HG03520 (cell line): Measurements from ENCODE around the gene SPIB.

Source experiments
- ATAC-seq: cut with Tn5 transposase; IDR thresholded peaks from one replicate; pipeline ENCODE4 v1.9.1; 2021; ENCODE audit warnings: mild to moderate bottlenecking, moderate library complexity; ENCODE audit not compliant: unreplicated experiment

The SPIB gene

GRCh38 chr19:50417111-50418081 is 1.3 kb upstream of the SPIB start:
- ATAC-seq: no peak

GRCh38 chr19:50419022-50419579 is 363 bp downstream of the SPIB start:
- no peak for ATAC-seq

DNA sequence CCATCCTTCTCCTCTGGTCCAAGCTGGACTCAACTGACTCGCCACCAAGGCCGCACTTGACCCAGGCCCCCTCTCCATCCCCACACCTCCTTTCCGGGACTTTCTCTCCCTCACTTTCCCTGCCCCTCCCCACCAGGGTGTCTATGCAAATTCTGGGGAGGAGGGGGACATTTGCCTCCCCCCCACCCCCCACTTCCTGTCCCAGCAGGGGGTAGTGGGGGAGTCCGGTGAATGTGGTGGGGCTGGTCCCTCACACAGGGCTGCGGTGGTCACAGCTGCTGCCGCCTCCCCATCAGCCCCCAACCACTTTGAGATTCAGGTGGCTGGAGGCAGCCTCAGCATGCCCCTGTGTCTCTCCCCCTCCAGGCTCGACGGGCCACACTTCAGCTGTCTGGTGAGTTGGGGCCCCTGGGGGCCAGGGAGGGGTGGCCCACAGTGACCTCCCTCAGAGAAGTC is 870 bp downstream of the SPIB start:
- no peak for ATAC-seq

DNA sequence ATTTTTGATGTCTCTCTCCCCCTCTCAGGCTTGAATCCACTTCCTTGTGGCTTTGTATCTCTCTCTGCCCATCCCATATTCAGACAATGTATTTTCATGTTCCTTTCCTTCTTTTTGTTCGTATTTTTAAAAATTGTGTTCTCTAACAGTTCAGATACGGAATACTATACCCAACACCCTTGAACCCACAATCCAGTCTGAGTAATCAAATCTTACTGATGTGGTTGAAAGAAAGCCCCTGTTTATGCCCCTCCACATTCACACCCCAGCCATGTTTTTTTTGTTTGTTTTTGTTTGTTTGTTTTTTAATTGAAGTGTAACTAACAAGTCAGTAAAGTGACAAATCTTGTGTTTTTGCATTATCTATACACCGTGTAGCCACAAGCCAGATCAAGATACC is 1.4 kb downstream of the SPIB start:
- no peak for ATAC-seq

DNA sequence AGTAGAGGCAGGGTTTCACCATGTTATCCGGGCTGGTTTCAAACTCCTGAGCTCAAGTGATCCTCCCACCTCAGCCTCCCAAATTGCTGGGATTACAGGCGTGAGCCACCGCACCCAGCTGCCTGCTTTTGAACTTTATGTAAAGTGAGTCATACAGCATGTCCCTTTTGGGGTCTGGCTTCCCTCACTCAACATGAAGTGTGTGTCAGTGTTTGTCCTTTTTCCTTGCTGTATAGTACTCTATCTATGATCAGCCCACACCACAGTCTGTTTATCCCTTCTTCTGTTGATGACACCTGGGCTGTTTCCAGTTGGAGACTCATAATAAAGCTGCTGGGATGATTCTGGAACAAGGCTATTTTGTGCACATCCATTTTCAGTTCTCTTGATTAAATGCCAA is 2.1 kb downstream of the SPIB start:
- ATAC-seq: no peak

DNA sequence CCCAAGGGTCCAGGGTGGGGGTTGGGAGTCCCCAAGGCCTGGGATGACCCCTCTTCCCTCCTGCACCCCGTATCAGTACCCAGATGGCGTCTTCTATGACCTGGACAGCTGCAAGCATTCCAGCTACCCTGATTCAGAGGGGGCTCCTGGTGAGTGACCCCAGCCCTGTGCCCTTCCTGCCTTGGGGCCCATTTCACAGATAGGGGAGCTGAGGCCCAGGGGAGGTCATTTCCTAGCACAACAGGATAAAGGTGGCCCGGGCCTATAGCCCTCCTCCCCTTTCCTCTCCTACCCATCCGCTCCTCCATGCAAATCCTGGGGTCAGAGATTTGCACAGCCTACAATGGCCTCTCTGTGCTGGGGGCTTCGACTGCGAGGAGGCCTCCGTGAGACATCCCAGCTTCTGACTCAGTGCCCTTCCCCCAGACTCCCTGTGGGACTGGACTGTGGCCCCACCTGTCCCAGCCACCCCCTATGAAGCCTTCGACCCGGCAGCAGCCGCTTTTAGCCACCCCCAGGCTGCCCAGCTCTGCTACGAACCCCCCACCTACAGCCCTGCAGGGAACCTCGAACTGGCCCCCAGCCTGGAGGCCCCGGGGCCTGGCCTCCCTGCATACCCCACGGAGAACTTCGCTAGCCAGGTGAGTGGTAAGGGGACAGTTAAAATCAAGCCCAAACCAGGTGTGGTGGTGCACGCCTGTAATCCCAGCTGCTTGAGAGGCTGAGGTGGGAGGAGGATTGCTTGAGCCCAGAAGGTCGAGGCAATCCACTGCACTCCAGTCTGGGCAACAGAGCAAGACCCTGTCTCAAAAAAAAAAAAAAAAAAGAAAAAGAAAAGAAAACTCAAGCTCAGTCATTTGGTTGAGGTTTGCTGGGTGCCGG is 3.9 kb downstream of the SPIB start:
- ATAC-seq: no peak

GRCh38 chr19:50423279-50424113 is 4.8 kb downstream of the SPIB start:
- ATAC-seq: no peak

DNA sequence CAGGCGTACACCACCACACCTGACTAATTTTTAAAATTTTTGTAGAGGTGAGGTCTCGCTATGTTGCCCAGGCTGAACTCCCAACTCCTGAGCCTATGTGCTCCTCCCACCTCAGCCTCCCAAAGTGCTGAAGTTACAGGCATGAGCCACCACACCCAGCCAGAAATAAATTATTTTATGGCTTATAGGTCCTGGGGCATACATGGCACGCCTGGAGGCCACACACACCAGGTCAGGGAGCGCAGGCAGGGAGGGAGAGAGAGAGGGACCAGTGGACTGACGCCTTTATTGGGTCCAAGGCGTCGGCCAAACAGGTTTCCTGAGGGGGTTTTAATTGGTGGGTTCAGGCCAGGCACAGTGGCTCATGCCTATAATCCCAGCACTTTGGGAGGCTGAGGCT is 6.8 kb downstream of the SPIB start:
- ATAC-seq: no peak

DNA sequence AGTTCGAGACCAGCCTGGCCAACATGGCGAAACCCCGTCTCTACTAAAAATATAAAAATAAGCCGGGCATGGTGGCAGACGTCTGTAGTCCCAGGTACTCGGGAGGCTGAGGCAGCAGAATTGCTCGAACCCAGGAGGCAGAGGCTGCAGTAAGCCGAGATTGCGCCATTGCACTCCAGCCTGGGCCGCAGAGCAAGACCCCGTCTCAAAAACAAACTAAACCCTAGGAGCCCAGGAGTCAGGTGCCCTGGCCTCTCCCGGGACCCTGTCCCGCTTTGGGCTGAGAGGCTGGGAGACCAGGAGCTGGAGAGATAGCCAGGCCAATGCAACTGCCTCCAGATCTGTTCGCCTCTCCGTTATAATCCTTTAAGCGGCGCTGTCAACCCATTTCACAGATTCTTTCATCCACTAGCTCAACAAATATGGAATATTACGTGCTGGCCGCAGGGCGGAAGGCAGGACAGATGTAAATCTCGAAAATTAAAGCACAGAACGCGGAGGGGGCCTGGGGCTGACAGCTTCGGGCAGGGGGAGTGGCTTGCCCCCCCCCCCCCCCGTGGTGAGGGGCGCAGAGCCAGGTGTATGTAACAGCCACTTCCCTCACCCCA is 8.7 kb downstream of the SPIB start:
- no peak for ATAC-seq

DNA sequence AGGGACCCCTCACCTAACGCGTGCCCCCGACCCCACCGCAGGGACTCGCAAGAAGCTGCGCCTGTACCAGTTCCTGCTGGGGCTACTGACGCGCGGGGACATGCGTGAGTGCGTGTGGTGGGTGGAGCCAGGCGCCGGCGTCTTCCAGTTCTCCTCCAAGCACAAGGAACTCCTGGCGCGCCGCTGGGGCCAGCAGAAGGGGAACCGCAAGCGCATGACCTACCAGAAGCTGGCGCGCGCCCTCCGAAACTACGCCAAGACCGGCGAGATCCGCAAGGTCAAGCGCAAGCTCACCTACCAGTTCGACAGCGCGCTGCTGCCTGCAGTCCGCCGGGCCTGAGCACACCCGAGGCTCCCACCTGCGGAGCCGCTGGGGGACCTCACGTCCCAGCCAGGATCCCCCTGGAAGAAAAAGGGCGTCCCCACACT is 9.3 kb downstream of the SPIB start:
- ATAC-seq: no peak

DNA sequence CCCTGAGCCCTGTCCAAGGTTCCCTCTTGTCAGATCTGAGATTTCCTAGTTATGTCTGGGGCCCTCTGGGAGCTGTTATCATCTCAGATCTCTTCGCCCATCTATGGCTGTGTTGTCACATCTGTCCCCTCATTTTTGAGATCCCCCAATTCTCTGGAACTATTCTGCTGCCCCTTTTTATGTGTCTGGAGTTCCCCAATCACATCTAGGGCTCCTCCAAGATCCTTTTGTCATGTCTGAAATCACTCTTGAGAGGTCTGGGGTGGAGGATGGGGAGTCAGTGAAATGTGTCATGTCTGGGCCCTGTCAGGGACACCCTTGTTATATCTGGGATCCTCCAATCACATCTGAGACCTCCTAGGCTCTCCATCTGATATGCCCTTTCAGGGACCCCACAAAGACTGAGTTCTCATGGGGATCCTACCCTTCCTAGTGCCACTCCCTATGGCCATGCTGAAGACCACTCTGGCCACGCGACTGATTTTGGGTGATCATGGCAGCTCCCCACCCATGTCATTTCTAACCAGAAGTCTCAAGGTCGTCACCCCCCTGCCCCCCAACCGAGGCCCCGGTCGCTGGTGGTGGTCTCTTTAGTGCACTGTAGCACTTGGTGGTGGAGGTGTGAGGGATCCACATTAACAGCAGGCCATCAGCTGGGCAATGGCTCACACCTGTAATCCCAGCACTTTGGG is 10.2 kb downstream of the SPIB start:
- ATAC-seq: no peak

DNA sequence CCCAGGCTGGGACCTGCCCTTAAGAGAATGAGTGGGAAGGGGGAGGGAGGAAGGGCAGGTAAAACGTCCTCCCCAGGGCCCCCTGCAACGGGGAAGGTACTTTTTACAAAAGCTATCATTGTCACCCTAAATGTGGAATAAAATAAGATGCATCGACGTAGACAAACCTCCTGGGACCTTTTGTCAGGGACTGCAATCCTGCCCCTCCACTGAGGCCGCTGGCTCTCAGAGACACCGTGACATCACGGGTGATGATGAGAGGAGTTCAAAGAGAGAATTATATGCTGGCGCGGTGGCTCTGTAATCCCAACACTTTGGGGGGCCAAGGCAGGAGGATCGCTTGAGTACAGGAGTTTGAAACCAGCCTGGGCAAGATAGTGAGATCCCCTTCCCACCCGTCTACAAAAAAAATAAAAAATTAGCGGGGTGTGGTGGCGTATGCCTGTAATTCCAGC is 12.2 kb downstream of the SPIB start:
- ATAC-seq: no peak

DNA sequence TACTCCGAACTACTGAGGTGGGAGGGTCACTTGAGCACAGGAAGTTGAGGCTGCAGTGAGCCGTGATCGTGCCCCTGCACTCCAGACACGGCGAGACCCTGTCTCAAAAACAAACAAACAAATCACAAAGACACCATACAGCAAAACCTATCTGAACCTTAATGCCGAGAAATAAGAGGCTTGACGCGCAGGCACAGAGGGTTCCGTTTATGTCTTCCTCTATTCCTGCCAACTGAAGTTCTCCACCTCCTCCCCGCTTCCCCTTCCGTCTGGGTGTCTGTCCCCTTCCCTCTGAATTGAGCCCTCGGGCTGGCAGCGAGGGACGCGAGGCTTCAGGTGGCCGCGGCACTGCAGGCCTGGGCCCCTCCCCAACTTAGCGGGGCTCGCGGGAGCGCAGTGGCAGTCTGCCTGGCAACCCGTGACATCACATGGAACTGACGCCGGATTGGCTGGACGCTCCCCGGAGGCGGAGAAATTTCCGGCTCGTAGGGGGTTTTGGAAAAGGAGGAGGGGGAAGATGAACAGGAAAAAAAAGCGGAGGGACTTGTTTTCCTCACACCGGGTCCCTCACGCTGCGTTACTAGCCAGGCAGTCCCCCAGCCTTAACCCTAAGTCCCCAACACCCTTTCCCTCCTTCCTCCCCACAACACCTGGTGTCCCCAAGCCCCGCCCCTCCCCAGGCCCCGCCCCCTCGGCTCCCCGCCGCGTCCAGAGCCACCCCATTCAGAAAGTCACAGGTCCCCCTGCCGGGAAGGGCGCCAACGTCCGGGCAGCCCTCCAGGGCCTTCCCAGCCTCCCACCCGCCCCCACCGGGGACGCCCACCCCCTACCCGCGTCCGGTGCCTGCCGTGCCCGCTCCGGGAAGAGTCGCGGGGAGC is 12.8 kb downstream of the SPIB start:
- ATAC-seq: peak; percentile 76

- ATAC-seq: no peak
Observed at GRCh38 chr19:50432221-50433028, 13.7 kb downstream of the SPIB start, which contains the start of gene MYBPC2. Gene MYBPC2 (plus strand): TSS chr19:50432892. CDS start chr19:50432954, 62 bp downstream.

- no peak for ATAC-seq
Observed at GRCh38 chr19:50433201-50434180, 14.8 kb downstream of the SPIB start.

GRCh38 chr19:50434525-50434924 is 15.8 kb downstream of the SPIB start:
- ATAC-seq: no peak
